Activated CD8-positive, alpha-beta T cell treated with anti-CD3 and anti-CD28 coated beads for 36 hours (primary cell): ENCODE data around the gene AJUBA. TPM values are rescaled to one million over a fixed set of nuclear protein-coding genes. Genes with fewer than 3 reads are reported as not detected.

Experiments used
- ATAC-seq: fragments of 200-7000 bp; cut with Tn5 transposase; one replicate; pipeline ENCODE4 v1.10.0; 2021; ENCODE audit warnings: mild to moderate bottlenecking, moderate library complexity
- CTCF ChIA-PET: fragments of 350-600 bp; sonication (Branson Sonifier 250); formaldehyde crosslinking; loops from one replicate; lab custom pipeline; 2021; ENCODE audit warnings: antibody characterized with exemption; lab: Charles Lee
- POLR2A ChIA-PET: fragments of 350-600 bp; sonication (Branson Sonifier 250); formaldehyde crosslinking; loops from one replicate; lab custom pipeline; 2021; ENCODE audit warnings: antibody characterized with exemption; lab: Charles Lee
- DNase-seq: peaks from one replicate; pipeline ENCODE4 v3.0.0-alpha.2; 2020
- H3K27ac Mint-ChIP-seq: one replicate; pipeline ENCODE4 v1.8.0; 2021; ENCODE audit warnings: mild to moderate bottlenecking, mixed read lengths
- H3K27me3 Mint-ChIP-seq: one replicate; pipeline ENCODE4 v1.8.0; 2021; ENCODE audit warnings: mixed read lengths
- H3K36me3 Mint-ChIP-seq: one replicate; pipeline ENCODE4 v1.8.0; 2021; ENCODE audit warnings: low read depth, mixed read lengths
- H3K4me1 Mint-ChIP-seq: one replicate; pipeline ENCODE4 v1.8.0; 2021; ENCODE audit warnings: low read depth, mixed read lengths
- H3K4me3 Mint-ChIP-seq: one replicate; pipeline ENCODE4 v1.8.0; 2021; ENCODE audit warnings: mild to moderate bottlenecking, moderate library complexity, mixed read lengths
- H3K9me3 Mint-ChIP-seq: one replicate; pipeline ENCODE4 v1.8.0; 2021; ENCODE audit warnings: mixed read lengths
- intact Hi-C: fragments of 100-400 bp; cut with micrococcal nuclease; formaldehyde crosslinking; loops from one replicate; pipeline ENCODE4 v1.10.0; 2022
- total RNA-seq, 2 experiments: library from RNA; stranded (reverse); gene quantifications; one replicate each; pipeline ENCODE4 v1.2.3, GENCODE V29; 2021
- TF ChIP-seq, protein P1 (sequence below): fragments of 200-600 bp; IDR thresholded peaks from one replicate; pipeline ENCODE4 v1.8.0; 2022; ENCODE audit warnings: antibody characterized with exemption, mild to moderate bottlenecking

Gene AJUBA
- total RNA-seq, 2 experiments from 2014 or later = 2.3 to 2.6 TPM

GRCh38 chr14:22923746-22924145 is 58.6 kb downstream of the AJUBA start:
- POLR2A ChIA-PET = interaction anchor here (1.0 kb wide), 1 partner anchor 363 kb away, joined by 4 read pairs; no protein-coding TSS in a partner anchor
- TF ChIP-seq, protein P1, sequence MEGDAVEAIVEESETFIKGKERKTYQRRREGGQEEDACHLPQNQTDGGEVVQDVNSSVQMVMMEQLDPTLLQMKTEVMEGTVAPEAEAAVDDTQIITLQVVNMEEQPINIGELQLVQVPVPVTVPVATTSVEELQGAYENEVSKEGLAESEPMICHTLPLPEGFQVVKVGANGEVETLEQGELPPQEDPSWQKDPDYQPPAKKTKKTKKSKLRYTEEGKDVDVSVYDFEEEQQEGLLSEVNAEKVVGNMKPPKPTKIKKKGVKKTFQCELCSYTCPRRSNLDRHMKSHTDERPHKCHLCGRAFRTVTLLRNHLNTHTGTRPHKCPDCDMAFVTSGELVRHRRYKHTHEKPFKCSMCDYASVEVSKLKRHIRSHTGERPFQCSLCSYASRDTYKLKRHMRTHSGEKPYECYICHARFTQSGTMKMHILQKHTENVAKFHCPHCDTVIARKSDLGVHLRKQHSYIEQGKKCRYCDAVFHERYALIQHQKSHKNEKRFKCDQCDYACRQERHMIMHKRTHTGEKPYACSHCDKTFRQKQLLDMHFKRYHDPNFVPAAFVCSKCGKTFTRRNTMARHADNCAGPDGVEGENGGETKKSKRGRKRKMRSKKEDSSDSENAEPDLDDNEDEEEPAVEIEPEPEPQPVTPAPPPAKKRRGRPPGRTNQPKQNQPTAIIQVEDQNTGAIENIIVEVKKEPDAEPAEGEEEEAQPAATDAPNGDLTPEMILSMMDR = no peak
- CTCF ChIA-PET = interaction anchor here (1.0 to 1.7 kb wide), 3 partner anchors 51 to 153 kb away, joined by 3 to 5 read pairs (median 3); partner anchors contain the start of gene CDH24
- no peak for DNase-seq
- H3K27ac Mint-ChIP-seq = no peak overlapping the region
- H3K36me3 Mint-ChIP-seq = peaks cover 73% of the 10 kb centered on the region
- ATAC-seq = no peak
- H3K4me1 Mint-ChIP-seq = peaks cover 28% of the 10 kb centered on the region
- H3K9me3 Mint-ChIP-seq = no peaks in the 10 kb centered on the region
- no peak overlapping the region for H3K4me3 Mint-ChIP-seq
- H3K27me3 Mint-ChIP-seq = no peaks in the 10 kb centered on the region
- intact Hi-C loops = no loop called here

GRCh38 chr14:22922294-22922693 is 60.1 kb downstream of the AJUBA start:
- ChIA-PET POLR2A (interaction anchor here (1.6 kb wide), 1 partner anchor 85 kb away, joined by 4 read pairs; no protein-coding TSS in a partner anchor), CTCF (no interaction called here)
- H3K27ac Mint-ChIP-seq = no peak overlapping the region
- H3K4me3 Mint-ChIP-seq = no peak overlapping the region
- DNase-seq = no peak
- ATAC-seq = no peak
- no peaks in the 10 kb centered on the region for H3K9me3 Mint-ChIP-seq
- TF ChIP-seq, protein P1 = no peak
- H3K4me1 Mint-ChIP-seq = peaks cover 25% of the 10 kb centered on the region
- peaks cover 76% of the 10 kb centered on the region for H3K36me3 Mint-ChIP-seq
- intact Hi-C loops = no loop called here
- no peaks in the 10 kb centered on the region for H3K27me3 Mint-ChIP-seq

Other genes with a start within 250 kb of the AJUBA start
- 100 to 1,000 TPM; 134 to 140 TPM for gene OXA1L, start 215.9 kb downstream of the AJUBA start, total RNA-seq
- under 1 TPM in 1 of 2 experiments, not detected in 1; 0.45 TPM for gene SLC7A7, start 167.1 kb downstream of the AJUBA start, total RNA-seq
- 100 to 1,000 TPM; 122 to 126 TPM for gene MRPL52, start 152.7 kb downstream of the AJUBA start, total RNA-seq
- gene MMP14, start 146.0 kb downstream of the AJUBA start, total RNA-seq = 1 to 10 TPM; 1.9 to 3.1 TPM
- gene LRP10, start 110.8 kb downstream of the AJUBA start, total RNA-seq = 10 to 100 TPM; 18.7 to 21.0 TPM
- under 1 TPM; 0.20 to 0.27 TPM for gene REM2, start 99.3 kb downstream of the AJUBA start, total RNA-seq
- gene RBM23, start 63.4 kb downstream of the AJUBA start, total RNA-seq = 10 to 100 TPM; 46.9 to 55.2 TPM
- gene PRMT5, start 53.2 kb downstream of the AJUBA start, total RNA-seq = 100 to 1,000 TPM; 107 to 116 TPM
- 10 to 100 TPM; 80.3 to 82.2 TPM for gene HAUS4, start 25.5 kb downstream of the AJUBA start, total RNA-seq
- 10 to 100 TPM; 13.2 to 13.5 TPM for gene C14orf93, start 27.6 kb upstream of the AJUBA start, total RNA-seq
- gene PSMB5, start 52.3 kb upstream of the AJUBA start, total RNA-seq = 100 to 1,000 TPM; 119 to 120 TPM
- not detected for gene PSMB11, start 59.7 kb upstream of the AJUBA start, total RNA-seq
- gene CDH24, start 75.0 kb upstream of the AJUBA start, total RNA-seq = under 1 TPM; 0.69 to 0.72 TPM
- gene ACIN1, start 112.6 kb upstream of the AJUBA start, total RNA-seq = 100 to 1,000 TPM; 132 to 139 TPM
- gene C14orf119, start 113.0 kb upstream of the AJUBA start, total RNA-seq = 10 to 100 TPM; 49.2 to 51.1 TPM
- gene CIROP, start 122.4 kb upstream of the AJUBA start, total RNA-seq = not detected
- gene CEBPE, start 136.7 kb upstream of the AJUBA start, total RNA-seq = under 1 TPM; 0.27 to 0.34 TPM
- gene SLC7A8, start 201.1 kb upstream of the AJUBA start, total RNA-seq = 1 to 10 TPM; 1.5 to 1.9 TPM